Activated T-helper 1 cell treated with anti-CD3 and anti-CD28 coated beads, Interleukin-12 subunit alpha, Interleukin-12 subunit beta, Interleukin-2, Interleukin-4 antibody, amounts not matched to agents 30 ng/mL and 10 ng/mL and 1 ng/mL, durations not matched to agents 14 hours and 24 hours and 36 hours (primary cell): Measurements from ENCODE around the gene HES5. TPM values are rescaled to one million over a fixed set of nuclear protein-coding genes. Genes with fewer than 3 reads are reported as not detected.
A peak's percentile ranks its signal among the peaks of the same experiment; 100 is the strongest.

ENCODE experiments used
- DNase-seq: peaks from one replicate; pipeline ENCODE4 v3.0.0; 2021; ENCODE audit warnings: low spot score
- H3K27ac Mint-ChIP-seq: one replicate; pipeline ENCODE4 v1.8.0; 2021; ENCODE audit warnings: mild to moderate bottlenecking, mixed read lengths
- H3K27me3 Mint-ChIP-seq: one replicate; pipeline ENCODE4 v1.8.0; 2022; ENCODE audit warnings: mild to moderate bottlenecking, moderate library complexity, mixed read lengths; ENCODE audit not compliant: insufficient read depth
- H3K36me3 Mint-ChIP-seq: one replicate; pipeline ENCODE4 v1.8.0; 2021; ENCODE audit warnings: low read depth, mixed read lengths
- H3K4me1 Mint-ChIP-seq: one replicate; pipeline ENCODE4 v1.8.0; 2021; ENCODE audit warnings: low read depth, mixed read lengths
- H3K4me3 Mint-ChIP-seq: one replicate; pipeline ENCODE4 v1.8.0; 2021; ENCODE audit warnings: mild to moderate bottlenecking, moderate library complexity, mixed read lengths
- H3K9me3 Mint-ChIP-seq: one replicate; pipeline ENCODE4 v1.8.0; 2021; ENCODE audit warnings: mixed read lengths
- intact Hi-C: fragments of 100-400 bp; cut with micrococcal nuclease; formaldehyde crosslinking; loops from one replicate; pipeline ENCODE4 v1.15.1; 2024
- total RNA-seq: library from RNA; stranded (reverse); gene quantifications from 2 replicates; pipeline ENCODE4 v1.2.3, GENCODE V29; 2022

The HES5 gene
- total RNA-seq, 1 donor from 2014 or later = not detected

GRCh38 chr1:2566101-2567045, 36.3 kb upstream of the HES5 start:
- intact Hi-C loops = no loop called here
- no peak overlapping the region for H3K4me3 Mint-ChIP-seq
- peaks cover 6% of the 10 kb centered on the region for H3K9me3 Mint-ChIP-seq
- no peaks in the 10 kb centered on the region for H3K27me3 Mint-ChIP-seq
- peaks cover 7% of the 10 kb centered on the region for H3K36me3 Mint-ChIP-seq
- H3K4me1 Mint-ChIP-seq = peaks cover 2% of the 10 kb centered on the region
- no peak for DNase-seq
- H3K27ac Mint-ChIP-seq = no peak overlapping the region

GRCh38 chr1:2564815-2565374, 34.8 kb upstream of the HES5 start:
- H3K36me3 Mint-ChIP-seq = peaks cover 6% of the 10 kb centered on the region
- no peaks in the 10 kb centered on the region for H3K9me3 Mint-ChIP-seq
- H3K4me3 Mint-ChIP-seq = no peak overlapping the region
- intact Hi-C loops = no loop called here
- peaks cover 6% of the 10 kb centered on the region for H3K4me1 Mint-ChIP-seq
- no peak overlapping the region for H3K27ac Mint-ChIP-seq
- DNase-seq = no peak
- no peaks in the 10 kb centered on the region for H3K27me3 Mint-ChIP-seq

- peaks cover 6% of the 10 kb centered on the region for H3K36me3 Mint-ChIP-seq
- no peaks in the 10 kb centered on the region for H3K9me3 Mint-ChIP-seq
- no peak overlapping the region for H3K27ac Mint-ChIP-seq
- H3K27me3 Mint-ChIP-seq = no peaks in the 10 kb centered on the region
- no peak overlapping the region for H3K4me3 Mint-ChIP-seq
- peaks cover 6% of the 10 kb centered on the region for H3K4me1 Mint-ChIP-seq
- DNase-seq = no peak
- intact Hi-C loops = no loop called here
These were observed 34.1 kb upstream of the HES5 start for GRCh38 chr1:2564006-2564814.

GRCh38 chr1:2563205-2563604, 33.1 kb upstream of the HES5 start:
- peaks cover 9% of the 10 kb centered on the region for H3K36me3 Mint-ChIP-seq
- no peak for DNase-seq
- no peaks in the 10 kb centered on the region for H3K27me3 Mint-ChIP-seq
- H3K4me3 Mint-ChIP-seq = no peak overlapping the region
- H3K9me3 Mint-ChIP-seq = no peaks in the 10 kb centered on the region
- intact Hi-C loops = no loop called here
- peaks cover 9% of the 10 kb centered on the region for H3K4me1 Mint-ChIP-seq
- H3K27ac Mint-ChIP-seq = no peak overlapping the region

DNA sequence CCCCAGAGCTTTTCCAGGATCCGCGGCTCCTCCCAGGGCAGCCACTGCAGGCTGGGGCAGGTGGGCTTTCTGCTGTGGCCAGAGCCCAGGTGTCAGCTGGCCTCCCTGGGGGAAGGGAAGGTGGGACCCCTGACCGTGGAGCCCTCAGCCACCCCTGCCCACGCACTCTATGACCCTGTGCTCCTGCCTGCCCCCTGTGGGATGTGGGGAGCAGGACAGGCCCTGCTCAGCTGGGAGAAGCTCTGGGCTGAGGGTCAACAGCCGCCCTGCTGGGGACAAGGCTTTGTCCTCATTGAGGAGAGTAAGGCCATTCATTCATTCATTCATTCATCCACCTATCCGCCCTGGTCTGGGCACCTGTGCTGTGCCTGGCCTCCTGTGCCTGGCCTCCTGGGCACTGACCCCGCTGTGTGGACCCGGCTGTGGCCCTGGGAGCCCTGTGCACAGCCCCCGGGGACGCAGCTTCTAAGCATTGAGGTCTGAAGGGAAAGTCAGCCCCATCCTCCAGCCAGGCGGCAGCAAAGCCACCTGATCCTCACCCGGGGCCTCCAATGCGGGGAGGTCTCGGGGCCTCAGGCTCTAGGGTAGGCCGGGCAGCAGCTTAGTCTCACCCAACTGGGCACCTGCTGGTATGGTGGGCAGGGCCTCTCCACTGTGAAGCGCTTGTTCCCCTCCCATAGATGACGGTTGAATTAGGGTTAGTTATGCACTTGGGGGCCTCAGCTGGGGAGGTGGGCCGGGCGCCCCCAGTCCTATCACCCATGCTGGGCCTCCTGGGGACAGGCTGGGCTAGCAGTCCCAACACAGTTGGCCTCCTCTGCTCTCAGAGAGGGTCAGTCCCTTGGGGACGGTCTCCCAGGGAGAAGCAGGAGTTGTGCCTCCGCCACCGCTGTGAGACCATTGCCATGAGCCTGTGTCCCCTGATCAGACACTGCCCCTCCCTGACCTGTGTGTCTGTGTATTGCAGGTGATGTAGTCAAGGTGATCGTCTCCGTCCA, 32.1 kb upstream of the HES5 start:
- Mint-ChIP-seq H3K4me1 (peaks cover 13% of the 10 kb centered on the region), H3K27ac (no peak overlapping the region), H3K4me3 (no peak overlapping the region), H3K36me3 (peaks cover 9% of the 10 kb centered on the region), H3K27me3 (no peaks in the 10 kb centered on the region), H3K9me3 (no peaks in the 10 kb centered on the region)
- intact Hi-C loops = no loop called here
- DNase-seq = no peak

GRCh38 chr1:2561446-2561845, 31.4 kb upstream of the HES5 start:
- H3K4me1 Mint-ChIP-seq = peaks cover 13% of the 10 kb centered on the region
- peak overlapping the region; percentile 73 for H3K27ac Mint-ChIP-seq
- no peaks in the 10 kb centered on the region for H3K9me3 Mint-ChIP-seq
- no peaks in the 10 kb centered on the region for H3K27me3 Mint-ChIP-seq
- peaks cover 13% of the 10 kb centered on the region for H3K36me3 Mint-ChIP-seq
- DNase-seq = no peak
- intact Hi-C loops = no loop called here
- peak overlapping the region; percentile 51 for H3K4me3 Mint-ChIP-seq

DNA sequence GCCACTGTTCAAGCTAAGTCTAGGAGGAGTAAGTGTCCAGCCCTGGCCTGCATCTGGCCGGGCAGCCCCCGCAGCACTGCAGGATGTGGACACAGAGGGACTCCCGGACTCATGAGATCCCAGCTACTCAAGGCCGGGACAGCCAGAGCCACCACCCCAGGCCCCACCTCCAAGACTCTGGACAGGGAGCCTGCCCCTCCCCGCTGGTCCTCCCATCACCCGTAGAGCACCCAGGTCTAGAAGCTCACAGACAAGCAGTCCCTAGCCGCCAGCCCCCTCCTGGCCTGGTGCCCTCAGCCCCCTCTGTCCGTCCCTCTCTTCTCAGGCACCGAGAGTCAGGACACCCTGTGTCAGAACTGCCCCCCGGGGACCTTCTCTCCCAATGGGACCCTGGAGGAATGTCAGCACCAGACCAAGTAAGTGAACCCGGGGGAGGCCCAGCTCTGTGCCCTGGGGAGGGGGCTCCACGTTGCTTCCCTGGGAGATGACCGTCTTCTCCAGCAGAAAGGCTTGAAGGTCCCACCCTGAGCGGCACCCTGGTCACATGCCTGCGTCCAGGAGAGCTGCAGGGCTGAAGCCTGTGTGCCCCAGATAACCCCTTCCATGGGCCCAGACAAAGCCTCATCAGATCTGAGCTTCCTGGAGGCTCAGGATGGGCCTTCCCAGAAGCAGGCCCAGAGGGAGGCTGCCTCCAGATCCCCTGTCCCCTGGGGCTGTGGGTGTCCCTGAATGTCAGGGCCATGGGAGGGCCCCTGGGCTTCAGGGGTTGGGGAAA, 30.4 kb upstream of the HES5 start:
- no peak overlapping the region for H3K27ac Mint-ChIP-seq
- intact Hi-C loops = no loop called here
- peaks cover 16% of the 10 kb centered on the region for H3K36me3 Mint-ChIP-seq
- H3K4me3 Mint-ChIP-seq = no peak overlapping the region
- no peaks in the 10 kb centered on the region for H3K27me3 Mint-ChIP-seq
- H3K9me3 Mint-ChIP-seq = no peaks in the 10 kb centered on the region
- H3K4me1 Mint-ChIP-seq = peaks cover 13% of the 10 kb centered on the region
- no peak for DNase-seq

DNA sequence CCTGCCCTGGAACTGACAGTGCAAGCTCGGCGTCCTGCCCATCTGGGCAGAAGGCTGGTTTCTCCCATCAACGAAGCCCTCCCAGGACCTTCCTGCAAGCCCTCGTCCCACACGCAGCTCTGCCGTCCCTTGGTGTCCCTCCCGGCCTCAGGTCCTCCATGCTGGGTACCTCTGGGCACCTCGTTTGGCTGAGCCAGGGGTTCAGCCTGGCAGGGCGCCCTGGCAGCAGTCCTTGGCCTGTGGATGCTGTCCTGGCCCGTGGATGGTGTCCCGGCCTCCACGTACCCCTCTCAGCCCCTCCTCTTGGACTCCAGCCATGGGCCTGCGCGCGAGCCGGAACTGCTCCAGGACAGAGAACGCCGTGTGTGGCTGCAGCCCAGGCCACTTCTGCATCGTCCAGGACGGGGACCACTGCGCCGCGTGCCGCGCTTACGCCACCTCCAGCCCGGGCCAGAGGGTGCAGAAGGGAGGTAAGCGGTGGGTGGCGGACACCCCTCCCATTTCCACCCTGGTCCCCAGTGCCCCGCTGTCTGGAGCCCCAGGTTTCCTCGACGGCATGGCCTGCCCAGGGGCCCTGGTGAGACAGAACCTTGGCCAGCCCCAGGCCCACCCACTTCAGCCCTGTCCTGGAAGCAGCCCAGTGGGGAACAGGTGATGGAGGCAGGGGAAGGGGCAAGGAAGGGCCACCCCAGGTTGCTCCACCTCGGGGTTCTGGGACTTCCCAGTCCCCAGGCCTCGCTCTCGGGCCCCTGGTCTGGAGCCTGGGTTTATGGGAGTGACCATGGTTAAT, 29.6 kb upstream of the HES5 start:
- no peak overlapping the region for H3K27ac Mint-ChIP-seq
- H3K4me3 Mint-ChIP-seq = no peak overlapping the region
- H3K4me1 Mint-ChIP-seq = peaks cover 16% of the 10 kb centered on the region
- H3K9me3 Mint-ChIP-seq = no peaks in the 10 kb centered on the region
- H3K36me3 Mint-ChIP-seq = peaks cover 18% of the 10 kb centered on the region
- no peak for DNase-seq
- no peaks in the 10 kb centered on the region for H3K27me3 Mint-ChIP-seq
- intact Hi-C loops = no loop called here

- Mint-ChIP-seq H3K9me3 (no peaks in the 10 kb centered on the region), H3K36me3 (peaks cover 20% of the 10 kb centered on the region), H3K4me3 (peak overlapping the region; percentile 74), H3K27me3 (no peaks in the 10 kb centered on the region), H3K4me1 (peaks cover 24% of the 10 kb centered on the region), H3K27ac (peak overlapping the region; percentile 66)
- no peak for DNase-seq
- intact Hi-C loops = no loop called here
These were observed 28.8 kb upstream of the HES5 start for GRCh38 chr1:2558861-2559260.

DNA sequence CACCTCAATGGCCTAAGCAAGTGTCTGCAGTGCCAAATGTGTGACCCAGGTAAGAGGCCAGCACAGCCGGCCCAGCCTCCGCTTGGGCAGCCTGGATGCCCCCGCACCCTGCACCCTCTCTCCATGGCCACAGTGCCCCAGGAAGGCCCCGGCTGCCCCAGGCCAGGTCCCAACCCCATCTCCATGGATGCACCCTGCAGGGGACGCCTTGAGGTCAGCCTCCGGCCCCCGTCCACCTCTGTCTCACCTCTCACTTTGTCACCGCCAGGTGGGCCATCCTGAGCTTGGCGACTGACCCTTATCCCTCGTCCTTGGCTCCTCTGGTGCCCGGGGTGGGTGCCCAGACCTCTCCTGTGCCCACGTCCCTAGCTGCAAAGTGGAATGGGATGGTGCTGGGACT, 28.4 kb upstream of the HES5 start:
- H3K36me3 Mint-ChIP-seq = peaks cover 20% of the 10 kb centered on the region
- DNase-seq = no peak
- peaks cover 24% of the 10 kb centered on the region for H3K4me1 Mint-ChIP-seq
- intact Hi-C loops = no loop called here
- no peaks in the 10 kb centered on the region for H3K27me3 Mint-ChIP-seq
- peak overlapping the region; percentile 66 for H3K27ac Mint-ChIP-seq
- peak overlapping the region; percentile 88 for H3K4me3 Mint-ChIP-seq
- H3K9me3 Mint-ChIP-seq = no peaks in the 10 kb centered on the region
